Prostate gland (tissue), 2 donors: Measurements from ENCODE around the gene BTNL8.

ENCODE experiments used
- CTCF ChIP-seq, 4 experiments: fragments of 200-600 bp in 2 of 4; fragments of 450-650 bp in 2 of 4; sonication (generic) in 2 of 4; IDR thresholded peaks; 1 replicate in 3 of 4; 2 replicates in 1 of 4; pipeline ENCODE4 v1.5.1; 2016 to 2019; ENCODE audit warnings: antibody characterized with exemption in 4 of 4, mild to moderate bottlenecking in 2 of 4, moderate library complexity in 2 of 4
- POLR2A ChIP-seq: fragments of 450-650 bp; IDR thresholded peaks from one replicate; pipeline ENCODE4 v1.6.1; 2016; ENCODE audit warnings: antibody characterized with exemption, mild to moderate bottlenecking
- POLR2AphosphoS5 ChIP-seq: sonication (generic); formaldehyde crosslinking; IDR thresholded peaks from one replicate; pipeline ENCODE4 v1.6.1; 2017; ENCODE audit warnings: antibody characterized with exemption

DNA sequence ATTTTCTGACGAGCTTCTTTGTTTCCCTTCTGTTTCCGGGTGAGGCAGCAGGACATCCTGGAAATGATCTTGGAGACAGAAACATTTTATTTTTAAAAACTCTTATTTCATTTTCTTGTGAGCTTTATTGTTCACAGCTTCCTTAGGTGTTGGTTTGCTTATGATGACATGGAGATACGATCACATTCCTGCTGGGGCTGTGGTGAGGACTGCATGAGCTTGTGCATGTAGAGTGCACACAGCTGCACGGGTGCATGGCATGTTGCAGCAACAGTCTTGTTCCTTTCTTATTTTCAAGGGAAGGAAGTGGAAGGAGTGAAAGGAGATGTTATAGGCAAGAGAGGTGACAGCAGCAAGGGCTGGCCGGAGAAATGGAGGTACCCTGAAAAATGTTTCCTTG is 1.2 kb downstream of the BTNL8 start:
- TF ChIP-seq POLR2A (no peak), CTCF (IDR thresholded peaks at IDR 0.05) (no peak), POLR2AphosphoS5 (no peak)
